IMR-90 (cell line): Measurements from ENCODE around the gene WIPF2. TPM values are rescaled to one million over a fixed set of nuclear protein-coding genes. Genes with fewer than 3 reads are reported as not detected.

ENCODE experiments used
- ATAC-seq: fragments of 200-7000 bp; cut with Tn5 transposase; 2 replicates; pipeline ENCODE4 v1.9.1; 2020; ENCODE audit warnings: low read depth, mild to moderate bottlenecking, moderate library complexity
- BruUV-seq: library from RNA; stranded (reverse); fragments of 400-500 nt; replicated peaks from 2 replicates; lab custom pipeline; 2021; lab: Mats Ljungman, UMichigan
- CTCF ChIA-PET: fragments of 300-600 bp; formaldehyde crosslinking; extraction: SDS; loops from one replicate; lab custom pipeline; 2021; ENCODE audit warnings: antibody characterized with exemption; lab: Yijun Ruan, JAX
- POLR2A ChIA-PET: fragments of 300-600 bp; sonication (Branson Sonifier 250); formaldehyde crosslinking; loops from one replicate; lab custom pipeline; 2022; ENCODE audit warnings: antibody characterized with exemption; ENCODE audit not compliant: unreplicated experiment; lab: Charles Lee
- DNase-seq: peaks from one replicate; pipeline ENCODE4 v3.0.0; 2013
- H2AFZ ChIP-seq: replicated peaks from 2 replicates; pipeline ENCODE3; 2013; ENCODE audit warnings: low read length, mild to moderate bottlenecking; ENCODE audit not compliant: poor library complexity
- H2AK5ac ChIP-seq: 2 replicates; pipeline ENCODE4 v1.6.1; 2013; ENCODE audit warnings: low read depth, low read length, inconsistent platforms
- H2AK9ac ChIP-seq: replicated peaks from 2 replicates; pipeline ENCODE3; 2013; ENCODE audit warnings: mild to moderate bottlenecking, low read depth, low read length, moderate library complexity; ENCODE audit not compliant: poor library complexity
- H2BK120ac ChIP-seq: 2 replicates; pipeline ENCODE4 v1.6.1; 2013; ENCODE audit warnings: low read depth, low read length, inconsistent platforms
- H2BK15ac ChIP-seq: 3 replicates; pipeline ENCODE4 v1.6.1; 2013; ENCODE audit warnings: low read depth, low read length, inconsistent platforms
- H2BK20ac ChIP-seq: 2 replicates; pipeline ENCODE4 v1.6.1; 2013; ENCODE audit warnings: low read depth, mild to moderate bottlenecking, inconsistent platforms, low read length, moderate library complexity
- H2BK5ac ChIP-seq: 2 replicates; pipeline ENCODE4 v1.6.1; 2013; ENCODE audit warnings: mild to moderate bottlenecking, low read depth, low read length, inconsistent platforms; ENCODE audit not compliant: poor library complexity, severe bottlenecking
- H3K14ac ChIP-seq: replicated peaks from 2 replicates; pipeline ENCODE4 v1.6.1; 2013; ENCODE audit warnings: low read depth, low read length, inconsistent platforms
- H3K18ac ChIP-seq: 2 replicates; pipeline ENCODE4 v1.6.1; 2013; ENCODE audit warnings: low read depth, low read length, control low read depth
- H3K23ac ChIP-seq: 2 replicates; pipeline ENCODE4 v1.6.1; 2013; ENCODE audit warnings: low read depth, low read length, inconsistent platforms
- H3K27ac ChIP-seq: 2 replicates; pipeline ENCODE4 v1.5.1; 2013; ENCODE audit warnings: mild to moderate bottlenecking, control low read depth, low read length; ENCODE audit not compliant: insufficient read depth
- H3K27me3 ChIP-seq: 2 replicates; pipeline ENCODE4 v1.6.1; 2013; ENCODE audit warnings: low read length; ENCODE audit not compliant: control insufficient read depth, insufficient read depth
- H3K36me3 ChIP-seq: 2 replicates; pipeline ENCODE4 v1.6.1; 2013; ENCODE audit warnings: low read length, mixed read lengths; ENCODE audit not compliant: control insufficient read depth, insufficient read depth
- H3K4ac ChIP-seq: 2 replicates; pipeline ENCODE4 v1.6.1; 2013; ENCODE audit warnings: low read depth, low read length, inconsistent platforms
- H3K4me1 ChIP-seq: 2 replicates; pipeline ENCODE4 v1.6.1; 2013; ENCODE audit warnings: low read length, mixed read lengths; ENCODE audit not compliant: control insufficient read depth, insufficient read depth
- H3K4me2 ChIP-seq: 2 replicates; pipeline ENCODE4 v1.6.1; 2013; ENCODE audit warnings: low read depth, mild to moderate bottlenecking, control low read depth, low read length, moderate library complexity
- H3K4me3 ChIP-seq: 2 replicates; pipeline ENCODE4 v1.5.1; 2013; ENCODE audit warnings: low read depth, mild to moderate bottlenecking, control low read depth, low read length, moderate library complexity; ENCODE audit not compliant: insufficient read depth
- H3K56ac ChIP-seq: 2 replicates; pipeline ENCODE4 v1.6.1; 2013; ENCODE audit warnings: low read length, inconsistent platforms; ENCODE audit not compliant: insufficient read depth; ENCODE audit errors: extremely low read depth
- H3K79me1 ChIP-seq, 2 experiments: 2 replicates each; pipeline ENCODE4 v1.6.1; 2013; ENCODE audit warnings: low read length in 2 of 2, inconsistent platforms in 1 of 2, low read depth in 1 of 2
- H3K9ac ChIP-seq: 2 replicates; pipeline ENCODE4 v1.6.1; 2013; ENCODE audit warnings: low read depth, low read length, control low read depth
- H3K9me1 ChIP-seq: 2 replicates; pipeline ENCODE4 v1.6.1; 2013; ENCODE audit warnings: low read length, inconsistent platforms; ENCODE audit not compliant: insufficient read depth
- H3K9me3 ChIP-seq: 2 replicates; pipeline ENCODE4 v1.6.1; 2013; ENCODE audit warnings: low read length; ENCODE audit not compliant: control insufficient read depth, insufficient read depth
- H4K20me1 ChIP-seq: 2 replicates; pipeline ENCODE4 v1.6.1; 2013; ENCODE audit warnings: low read length, inconsistent platforms; ENCODE audit not compliant: insufficient read depth
- H4K5ac ChIP-seq: 2 replicates; pipeline ENCODE4 v1.6.1; 2013; ENCODE audit warnings: mild to moderate bottlenecking, low read depth, low read length, control low read depth
- H4K8ac ChIP-seq, 2 experiments: 2 replicates each; pipeline ENCODE4 v1.6.1; 2013; ENCODE audit warnings: low read depth in 2 of 2, low read length in 2 of 2, control low read depth in 1 of 2, inconsistent platforms in 1 of 2
- H4K91ac ChIP-seq: 2 replicates; pipeline ENCODE4 v1.6.1; 2013; ENCODE audit warnings: low read depth, low read length, inconsistent platforms; ENCODE audit not compliant: insufficient read depth
- BHLHE40 ChIP-seq: fragments of 150-350 bp; IDR thresholded peaks from 2 replicates; pipeline ENCODE4 v1.6.1; 2016; ENCODE audit warnings: mild to moderate bottlenecking, low read depth, low read length
- CEBPB ChIP-seq: IDR thresholded peaks from 2 replicates; pipeline ENCODE4 v1.6.1; 2012; ENCODE audit warnings: low read depth, low read length, improper control_type of control experiment
- CHD1 ChIP-seq: IDR thresholded peaks from 2 replicates; pipeline ENCODE4 v1.6.1; 2012; ENCODE audit warnings: low read depth, low read length, improper control_type of control experiment
- ELK1 ChIP-seq: fragments of 150-350 bp; IDR thresholded peaks from 2 replicates; pipeline ENCODE4 v1.6.1; 2016; ENCODE audit warnings: low read depth, mild to moderate bottlenecking, low read length, moderate library complexity, borderline replicate concordance
- FOS ChIP-seq: fragments of 150-350 bp; IDR thresholded peaks from 2 replicates; pipeline ENCODE4 v1.6.1; 2016; ENCODE audit warnings: low read depth, low read length
- MAZ ChIP-seq: IDR thresholded peaks from 2 replicates; pipeline ENCODE4 v1.6.1; 2012; ENCODE audit warnings: low read depth, mild to moderate bottlenecking, low read length, improper control_type of control experiment, moderate library complexity, borderline replicate concordance
- MXI1 ChIP-seq: IDR thresholded peaks from 2 replicates; pipeline ENCODE4 v1.6.1; 2012; ENCODE audit warnings: low read depth, mild to moderate bottlenecking, low read length, moderate library complexity, borderline replicate concordance
- POLR2A ChIP-seq: IDR thresholded peaks from 2 replicates; pipeline ENCODE4 v1.6.1; 2012; ENCODE audit warnings: mild to moderate bottlenecking, low read depth, low read length
- SMC3 ChIP-seq: fragments of 150-350 bp; IDR thresholded peaks from 2 replicates; pipeline ENCODE4 v1.6.1; 2016; ENCODE audit warnings: low read depth, mild to moderate bottlenecking, antibody characterized with exemption, low read length, moderate library complexity
- USF2 ChIP-seq: fragments of 150-350 bp; IDR thresholded peaks from 2 replicates; pipeline ENCODE4 v1.6.1; 2017; ENCODE audit warnings: mild to moderate bottlenecking, antibody characterized with exemption, low read length, low read depth
- WGBS, 2 experiments: methylation state at CpG; one replicate each; pipeline versions ENCODE4 v1.1.5 to v1.1.7; 2013; ENCODE audit warnings: missing lambda C conversion rate in 2 of 2; ENCODE audit not compliant: insufficient read length in 1 of 2; ENCODE audit errors: extremely low coverage in 2 of 2; 5-methylcytosine and 5-hydroxymethylcytosine counted together
- dilution Hi-C: fragments of 300-500 bp; cut with HindIII; formaldehyde crosslinking; loops from one replicate; pipeline ENCODE4 v1.14.3; 2018; ENCODE audit warnings: low sequenced_read_pairs; ENCODE audit not compliant: unreplicated experiment
- in situ Hi-C: fragments of 300-500 bp; cut with MboI; formaldehyde crosslinking; loops from 3 replicates; pipeline ENCODE4 v1.14.3; 2019; ENCODE audit warnings: low sequenced_read_pairs, inconsistent platforms, mixed read lengths
- intact Hi-C: fragments of 100-400 bp; cut with micrococcal nuclease; formaldehyde crosslinking; loops from 2 replicates; pipeline ENCODE4 v1.10.0; 2022
- polyA plus RNA-seq, 3 experiments: library from polyadenylated mRNA; depleted of rRNA; stranded (reverse); fragments of >200 nt; gene quantifications; 2 replicates each; pipeline ENCODE4 v1.2.3, GENCODE V29; 2012; ENCODE audit warnings: low replicate concordance in 1 of 3
- total RNA-seq: library from RNA; depleted of rRNA; stranded (reverse); fragments of >200 nt; gene quantifications from 2 replicates; pipeline ENCODE4 v1.2.3, GENCODE V29; 2012

WIPF2 gene
- total and polyA plus RNA-seq, 2 of the 4 experiments (the other 2 are of a cell fraction), result 2.0 to 8.9 TPM

- peak; percentile 91 for ATAC-seq
- Histone ChIP-seq H3K9me1 (peaks cover 52% of the 10 kb centered on the region), H3K79me1 (peaks cover 7 to 80% of the 10 kb centered on the region in 2 experiments; a peak in 3 of 4 replicates), H3K4me2 (peak overlapping the region; percentile 94), H2AK5ac (peak overlapping the region; percentile 83), H2BK120ac (peak overlapping the region; percentile 92), H3K36me3 (no peaks in the 10 kb centered on the region), H3K9me3 (no peaks in the 10 kb centered on the region), H3K23ac (peak overlapping the region; percentile 86), H2AFZ (peak overlapping the region; percentile 82), H3K27me3 (no peaks in the 10 kb centered on the region), H3K18ac (peak overlapping the region; percentile 56; the same call in 1 of the 2 replicates), H3K9ac (peak overlapping the region; percentile 71), H3K27ac (peak overlapping the region; percentile 83), H2BK5ac (peak overlapping the region; percentile 65), H3K56ac (peak overlapping the region; percentile 58; the same call in 1 of the 2 replicates), H3K4me3 (peak overlapping the region; percentile 73), H4K20me1 (peaks cover 33% of the 10 kb centered on the region), H3K4me1 (peaks cover 67% of the 10 kb centered on the region), H2AK9ac (peak overlapping the region; percentile 67), H4K5ac (peak overlapping the region; percentile 59), H4K8ac (peak overlapping the region; percentile 5 to 63; a peak in 2 of 4 replicates), H3K4ac (peak overlapping the region; percentile 91), H3K14ac (peak overlapping the region; percentile 82), H4K91ac (peak overlapping the region; percentile 81), H2BK20ac (peak overlapping the region; percentile 10; the same call in 1 of the 2 replicates), H2BK15ac (peak overlapping the region; percentile 67; the same call in 2 of the 3 replicates)
- peak; percentile 94 for DNase-seq
- CTCF ChIA-PET, result interaction anchor here (0.7 to 1.9 kb wide), 9 partner anchors 9 to 234 kb away, joined by 3 to 11 read pairs (median 4); partner anchors contain the start of gene RARA
- TF ChIP-seq SMC3 (no peak), MAZ (peak; percentile 76; the same call in 1 of the 2 replicates), CEBPB (no peak), POLR2A (peak; percentile 86), MXI1 (peak; percentile 49; the same call in 1 of the 2 replicates), BHLHE40 (peak; percentile 94), ELK1 (no peak), CHD1 (no peak), FOS (no peak), USF2 (peak; percentile 93)
- POLR2A ChIA-PET, result interaction anchor here (0.6 kb wide), 1 partner anchor 231 kb away, joined by 3 read pairs; no protein-coding TSS in a partner anchor
- WGBS, 2 experiments, result 0% methylated on average over 26 of the region's 70 CpGs; no CpG with 5 or more reads in 1 of the 2 experiments
- dilution Hi-C loops, result no loop called here
- in situ Hi-C loops, result no loop called here
- intact Hi-C loops, result loop anchor here (2.0 kb wide), 1 partner anchor 25 kb away; no protein-coding TSS in a partner anchor
- BruUV-seq, result no TSS peak
Observed at GRCh38 chr17:40317880-40318829, 99.1 kb downstream of the WIPF2 start.
